PC-3 (cell line): Measurements from ENCODE around the gene HSD11B1. TPM values are rescaled to one million over a fixed set of nuclear protein-coding genes. Genes with fewer than 3 reads are reported as not detected.

Experiments used
- ATAC-seq: fragments of 200-7000 bp; cut with Tn5 transposase; 2 replicates; pipeline ENCODE4 v1.9.1; 2020; ENCODE audit warnings: mild to moderate bottlenecking, moderate library complexity
- BruUV-seq: library from RNA; stranded (reverse); fragments of 400-500 nt; replicated peaks from 2 replicates; lab custom pipeline; 2021; lab: Mats Ljungman, UMichigan
- CTCF ChIA-PET: fragments of 300-600 bp; sonication (Branson Sonifier 250); formaldehyde crosslinking; loops from one replicate; lab custom pipeline; 2022; ENCODE audit warnings: antibody characterized with exemption; lab: Charles Lee
- POLR2A ChIA-PET: fragments of 300-600 bp; sonication (Branson Sonifier 250); formaldehyde crosslinking; loops from one replicate; lab custom pipeline; 2022; ENCODE audit warnings: antibody characterized with exemption; ENCODE audit not compliant: unreplicated experiment; lab: Charles Lee
- DNase-seq: peaks from one replicate; pipeline ENCODE4 v3.0.0-alpha.2; 2015
- H2AFZ ChIP-seq: fragments of 300-600 bp; sonication (generic); 2 replicates; pipeline ENCODE4 v1.6.0; 2016; ENCODE audit warnings: antibody characterized with exemption, low read length
- H3F3A ChIP-seq: fragments of 300-600 bp; sonication (generic); one replicate; pipeline ENCODE4 v1.6.0; 2017; ENCODE audit warnings: antibody characterized with exemption, low read length, control low read depth, mild to moderate bottlenecking; ENCODE audit not compliant: unreplicated experiment
- H3K27ac ChIP-seq: fragments of 300-600 bp; sonication (generic); 2 replicates; pipeline ENCODE4 v1.5.1; 2016; ENCODE audit warnings: mild to moderate bottlenecking, low read length
- H3K27me3 ChIP-seq: fragments of 300-600 bp; sonication (generic); 2 replicates; pipeline ENCODE4 v1.6.1; 2016; ENCODE audit warnings: low read length, mixed read lengths
- H3K36me3 ChIP-seq: fragments of 300-600 bp; sonication (generic); 2 replicates; pipeline ENCODE4 v1.6.1; 2016; ENCODE audit warnings: low read depth, mixed run types, low read length, mixed read lengths
- H3K4me1 ChIP-seq: fragments of 300-600 bp; sonication (generic); 2 replicates; pipeline ENCODE4 v1.5.1; 2016; ENCODE audit warnings: low read length; ENCODE audit not compliant: insufficient read depth
- H3K4me2 ChIP-seq: fragments of 300-600 bp; sonication (generic); 2 replicates; pipeline ENCODE4 v1.6.0; 2016; ENCODE audit warnings: low read length
- H3K4me3 ChIP-seq: fragments of 300-600 bp; sonication (generic); 2 replicates; pipeline ENCODE4 v1.5.1; 2016; ENCODE audit warnings: mild to moderate bottlenecking, low read length, mixed read lengths
- H3K79me2 ChIP-seq: fragments of 300-600 bp; sonication (generic); 2 replicates; pipeline ENCODE4 v1.6.1; 2017; ENCODE audit warnings: low read length, mixed read lengths
- H3K9ac ChIP-seq: fragments of 300-600 bp; sonication (generic); 2 replicates; pipeline ENCODE4 v1.6.0; 2016; ENCODE audit warnings: mild to moderate bottlenecking, low read length
- H3K9me2 ChIP-seq: fragments of 300-600 bp; sonication (generic); replicated peaks from 2 replicates; pipeline ENCODE4 v1.6.1; 2016; ENCODE audit warnings: mixed run types, low read length, mixed read lengths
- H3K9me3 ChIP-seq: fragments of 300-600 bp; sonication (generic); 2 replicates; pipeline ENCODE4 v1.6.1; 2016; ENCODE audit warnings: low read length, mixed read lengths
- H4K20me1 ChIP-seq: fragments of 300-600 bp; sonication (generic); 2 replicates; pipeline ENCODE4 v1.6.1; 2016; ENCODE audit warnings: low read length, mixed read lengths
- CTCF ChIP-seq: fragments of 300-600 bp; sonication (generic); conservative IDR thresholded peaks from 2 replicates; pipeline ENCODE4 v1.5.1; 2017; ENCODE audit warnings: antibody characterized with exemption, low read depth, mild to moderate bottlenecking, low read length
- EZH2 ChIP-seq: fragments of 300-600 bp; sonication (generic); IDR thresholded peaks from one replicate; pipeline ENCODE4 v1.6.1; 2017; ENCODE audit warnings: antibody characterized with exemption, mild to moderate bottlenecking, low read length; ENCODE audit not compliant: unreplicated experiment
- EZH2phosphoT487 ChIP-seq: fragments of 300-600 bp; sonication (generic); IDR thresholded peaks from 2 replicates; pipeline ENCODE4 v1.6.1; 2018; ENCODE audit warnings: mild to moderate bottlenecking, antibody characterized with exemption, low read length, borderline replicate concordance
- intact Hi-C: fragments of 100-400 bp; cut with micrococcal nuclease; formaldehyde crosslinking; loops from 2 replicates; pipeline ENCODE4 v1.9.0; 2023
- total RNA-seq: library from RNA; depleted of rRNA; stranded (reverse); fragments of >200 nt; gene quantifications from 2 replicates; pipeline ENCODE4 v1.2.3, GENCODE V29; 2014; rRNA removed

The HSD11B1 gene
- total RNA-seq, 1 experiment from 2014 or later, result not detected

GRCh38 chr1:209780268-209780667 is 75.6 kb downstream of the HSD11B1 start:
- intact Hi-C loops, result no loop called here
- Histone ChIP-seq H3K4me2 (no peak overlapping the region), H3K9ac (no peak overlapping the region), H3K27me3 (no peaks in the 10 kb centered on the region), H3K4me3 (no peak overlapping the region), H3K4me1 (peaks cover 14% of the 10 kb centered on the region), H3K9me3 (no peaks in the 10 kb centered on the region), H2AFZ (no peak overlapping the region), H3K9me2 (no peaks in the 10 kb centered on the region), H3K27ac (no peak overlapping the region), H4K20me1 (no peaks in the 10 kb centered on the region), H3F3A (no peaks in the 10 kb centered on the region), H3K36me3 (no peaks in the 10 kb centered on the region), H3K79me2 (peaks cover 20% of the 10 kb centered on the region)
- no TSS peak for BruUV-seq
- ChIA-PET CTCF (no interaction called here), POLR2A (no interaction called here)
- ATAC-seq (no peak), DNase-seq (no peak)
- TF ChIP-seq EZH2phosphoT487 (no peak), CTCF (no peak), EZH2 (no peak)

- Histone ChIP-seq H3F3A (no peaks in the 10 kb centered on the region), H4K20me1 (no peaks in the 10 kb centered on the region), H3K9me2 (no peaks in the 10 kb centered on the region), H3K4me3 (peak overlapping the region; percentile 70), H3K27me3 (no peaks in the 10 kb centered on the region), H3K4me2 (peak overlapping the region; percentile 77), H3K4me1 (peaks cover 18% of the 10 kb centered on the region), H3K9me3 (no peaks in the 10 kb centered on the region), H2AFZ (peak overlapping the region; percentile 29), H3K79me2 (peaks cover 20% of the 10 kb centered on the region), H3K36me3 (peaks cover 7% of the 10 kb centered on the region; the same call in 1 of the 2 replicates), H3K9ac (peak overlapping the region; percentile 88), H3K27ac (no peak overlapping the region)
- ChIA-PET POLR2A (interaction anchor here (0.5 kb wide), 2 partner anchors 21 to 214 kb away, joined by 3 read pairs; no protein-coding TSS in a partner anchor), CTCF (no interaction called here)
- BruUV-seq, result no TSS peak
- DNase-seq, result no peak
- no peak for ATAC-seq
- intact Hi-C loops, result no loop called here
- no peak for TF ChIP-seq EZH2phosphoT487
- TF ChIP-seq EZH2, result no peak
- TF ChIP-seq CTCF, result no peak
Observed at GRCh38 chr1:209783386-209783785, 78.7 kb downstream of the HSD11B1 start.

Other genes starting within 250 kb of the HSD11B1 start
- gene CAMK1G, start 121.1 kb upstream of the HSD11B1 start, total RNA-seq, result not detected in 2 replicates
- gene LAMB3, start 52.4 kb upstream of the HSD11B1 start, total RNA-seq, result 473 and 650 TPM in 2 replicates
- gene G0S2, start 29.4 kb upstream of the HSD11B1 start, total RNA-seq, result 620 and 723 TPM in 2 replicates
- gene TRAF3IP3, start 51.2 kb downstream of the HSD11B1 start, total RNA-seq, result not detected in 2 replicates
- 5.7 and 6.7 TPM in 2 replicates for gene C1orf74, start 79.7 kb downstream of the HSD11B1 start, total RNA-seq
- 61.6 and 65.7 TPM in 2 replicates for gene IRF6, start 101.3 kb downstream of the HSD11B1 start, total RNA-seq
- 14.3 and 15.3 TPM in 2 replicates for gene UTP25, start 123.1 kb downstream of the HSD11B1 start, total RNA-seq
- 3.5 and 5.2 TPM in 2 replicates for gene SYT14, start 233.4 kb downstream of the HSD11B1 start, total RNA-seq